MM.1S (cell line): ENCODE measurements around the gene NOP14.

Experiments used
- DNase-seq: peaks from one replicate; pipeline ENCODE4 v3.0.0-alpha.2; 2015
- H2AFZ ChIP-seq: fragments of 300-600 bp; sonication (generic); 2 replicates; pipeline ENCODE4 v1.6.0; 2016; ENCODE audit warnings: antibody characterized with exemption, low read length
- H3F3A ChIP-seq: fragments of 300-600 bp; sonication (generic); 2 replicates; pipeline ENCODE4 v1.6.1; 2016; ENCODE audit warnings: mild to moderate bottlenecking, antibody characterized with exemption, low read length, moderate library complexity, mixed read lengths; ENCODE audit not compliant: insufficient read depth
- H3K27ac ChIP-seq: fragments of 300-600 bp; sonication (generic); 2 replicates; pipeline ENCODE4 v1.5.1; 2016; ENCODE audit warnings: mild to moderate bottlenecking, low read length
- H3K27me3 ChIP-seq: fragments of 300-600 bp; sonication (generic); replicated peaks from 2 replicates; pipeline ENCODE4 v1.6.0; 2016; ENCODE audit warnings: low read length; ENCODE audit not compliant: insufficient read depth
- H3K36me3 ChIP-seq: fragments of 300-600 bp; sonication (generic); replicated peaks from 2 replicates; pipeline ENCODE4 v1.6.1; 2016; ENCODE audit warnings: mild to moderate bottlenecking, low read length, mixed read lengths; ENCODE audit not compliant: insufficient read depth
- H3K4me1 ChIP-seq: fragments of 300-600 bp; sonication (generic); 2 replicates; pipeline ENCODE4 v1.6.1; 2016; ENCODE audit warnings: low read length, mixed read lengths
- H3K4me2 ChIP-seq: fragments of 300-600 bp; sonication (generic); 2 replicates; pipeline ENCODE4 v1.6.0; 2016; ENCODE audit warnings: low read depth, low read length
- H3K4me3 ChIP-seq: fragments of 300-600 bp; sonication (generic); 2 replicates; pipeline ENCODE4 v1.5.1; 2016; ENCODE audit warnings: low read length, mixed read lengths
- H3K79me2 ChIP-seq: fragments of 300-600 bp; sonication (generic); 2 replicates; pipeline ENCODE4 v1.6.1; 2016; ENCODE audit warnings: mixed run types, low read length, mixed read lengths
- H3K9ac ChIP-seq: fragments of 300-600 bp; sonication (generic); 2 replicates; pipeline ENCODE4 v1.6.1; 2016; ENCODE audit warnings: low read length, mixed read lengths
- H3K9me2 ChIP-seq: fragments of 300-600 bp; sonication (generic); replicated peaks from 2 replicates; pipeline ENCODE4 v1.6.1; 2016; ENCODE audit warnings: mild to moderate bottlenecking, low read length, mixed read lengths; ENCODE audit not compliant: insufficient read depth
- H3K9me3 ChIP-seq: fragments of 300-600 bp; sonication (generic); replicated peaks from 2 replicates; pipeline ENCODE4 v1.6.1; 2016; ENCODE audit warnings: mild to moderate bottlenecking, low read length, mixed read lengths; ENCODE audit not compliant: insufficient read depth
- H4K20me1 ChIP-seq: fragments of 300-600 bp; sonication (generic); 2 replicates; pipeline ENCODE4 v1.6.1; 2016; ENCODE audit warnings: mild to moderate bottlenecking, low read length, moderate library complexity, mixed read lengths; ENCODE audit not compliant: insufficient read depth
- CTCF ChIP-seq: fragments of 300-600 bp; sonication (generic); IDR thresholded peaks from 2 replicates; pipeline ENCODE4 v1.5.1; 2016; ENCODE audit warnings: antibody characterized with exemption, low read length, mixed read lengths
- EZH2 ChIP-seq: fragments of 300-600 bp; sonication (generic); optimal IDR thresholded peaks from 2 replicates; pipeline ENCODE3; 2017; ENCODE audit warnings: low read depth, mild to moderate bottlenecking, antibody characterized with exemption, low read length, mixed read lengths
- EZH2phosphoT487 ChIP-seq: fragments of 300-600 bp; sonication (generic); IDR thresholded peaks from 2 replicates; pipeline ENCODE4 v1.6.1; 2018; ENCODE audit warnings: antibody characterized with exemption, low read length

Gene NOP14

GRCh38 chr4:2901186-2901585 lies 62.0 kb downstream of the NOP14 start:
- H2AFZ ChIP-seq: no peak overlapping the region
- no peaks in the 10 kb centered on the region for H3K27me3 ChIP-seq
- no peaks in the 10 kb centered on the region for H3K4me1 ChIP-seq
- no peaks in the 10 kb centered on the region for H3K9me3 ChIP-seq
- H3K9me2 ChIP-seq: no peaks in the 10 kb centered on the region
- peaks cover 5% of the 10 kb centered on the region; the same call in 1 of the 2 replicates for H3K36me3 ChIP-seq
- no peak for DNase-seq
- TF ChIP-seq CTCF (no peak), EZH2 (no peak), EZH2phosphoT487 (no peak)
- H3F3A ChIP-seq: no peaks in the 10 kb centered on the region
- H4K20me1 ChIP-seq: no peaks in the 10 kb centered on the region
- no peak overlapping the region for H3K27ac ChIP-seq
- no peak overlapping the region for H3K4me3 ChIP-seq
- H3K4me2 ChIP-seq: no peak overlapping the region
- no peaks in the 10 kb centered on the region for H3K79me2 ChIP-seq
- no peak overlapping the region for H3K9ac ChIP-seq

- H3K27me3 ChIP-seq: no peaks in the 10 kb centered on the region
- no peaks in the 10 kb centered on the region for H3K9me2 ChIP-seq
- no peak overlapping the region for H3K27ac ChIP-seq
- no peak for DNase-seq
- no peaks in the 10 kb centered on the region for H3K79me2 ChIP-seq
- H3K9me3 ChIP-seq: no peaks in the 10 kb centered on the region
- no peak for TF ChIP-seq EZH2phosphoT487
- no peak for TF ChIP-seq CTCF
- TF ChIP-seq EZH2: no peak
- no peaks in the 10 kb centered on the region for H3F3A ChIP-seq
- H4K20me1 ChIP-seq: no peaks in the 10 kb centered on the region
- H3K4me1 ChIP-seq: no peaks in the 10 kb centered on the region
- no peak overlapping the region for H3K9ac ChIP-seq
- H3K4me2 ChIP-seq: no peak overlapping the region
- no peak overlapping the region for H2AFZ ChIP-seq
- no peak overlapping the region for H3K4me3 ChIP-seq
- H3K36me3 ChIP-seq: peaks cover 5% of the 10 kb centered on the region; the same call in 1 of the 2 replicates
These were observed 62.5 kb downstream of the NOP14 start for GRCh38 chr4:2900741-2901140.

GRCh38 chr4:2898001-2898400 lies 65.2 kb downstream of the NOP14 start:
- Histone ChIP-seq H3K27ac (no peak overlapping the region), H3K9ac (no peak overlapping the region), H3K36me3 (peaks cover 5% of the 10 kb centered on the region), H3K4me3 (no peak overlapping the region), H3K9me2 (no peaks in the 10 kb centered on the region), H3K79me2 (no peaks in the 10 kb centered on the region), H3F3A (no peaks in the 10 kb centered on the region), H2AFZ (no peak overlapping the region), H3K27me3 (no peaks in the 10 kb centered on the region), H3K4me2 (no peak overlapping the region), H3K4me1 (no peaks in the 10 kb centered on the region), H3K9me3 (no peaks in the 10 kb centered on the region), H4K20me1 (no peaks in the 10 kb centered on the region)
- DNase-seq: no peak
- TF ChIP-seq CTCF: no peak
- TF ChIP-seq EZH2phosphoT487: no peak
- TF ChIP-seq EZH2: no peak
